ENCODE data around the gene OSTN. TPM values are rescaled to one million over a fixed set of nuclear protein-coding genes. Genes with fewer than 3 reads are reported as not detected.

Gene OSTN
- total and polyA plus RNA-seq, 2 experiments from 2014 or later, result not detected

GRCh38 chr3:191290311-191291025 lies 91.4 kb downstream of the OSTN start:
- H3K9me3 Mint-ChIP-seq, result no peaks in the 10 kb centered on the region
- Histone ChIP-seq H3K27ac (ENCODE audit: low read depth) (no peak overlapping the region), H3K4me3 (no peak overlapping the region), H3F3A (replicated peaks; ENCODE audit: low read depth) (no peaks in the 10 kb centered on the region), H3K9me2 (ENCODE audit: insufficient read depth) (no peaks in the 10 kb centered on the region), H3K27me3 (ENCODE audit: insufficient read depth) (no peaks in the 10 kb centered on the region), H3K36me3 (ENCODE audit: insufficient read depth) (no peaks in the 10 kb centered on the region), H3K4me2 (no peak overlapping the region), H2AFZ (no peak overlapping the region), H3K79me2 (replicated peaks; ENCODE audit: insufficient read depth) (no peaks in the 10 kb centered on the region), H3K4me1 (ENCODE audit: insufficient read depth) (no peaks in the 10 kb centered on the region), H4K20me1 (replicated peaks; ENCODE audit: insufficient read depth) (no peaks in the 10 kb centered on the region)
- no peak for DNase-seq (ENCODE audit: low spot score)
- no peaks in the 10 kb centered on the region for H3K4me1 Mint-ChIP-seq
- no peak overlapping the region for H3K27ac Mint-ChIP-seq
- H3K4me3 Mint-ChIP-seq, result no peak overlapping the region
- no peak for ATAC-seq
- H3K36me3 Mint-ChIP-seq (ENCODE audit: low read depth), result no peaks in the 10 kb centered on the region
- TF ChIP-seq ZNF114 (CRISPR knock-in tag; IDR thresholded peaks at IDR 0.05) (no peak), REST (IDR thresholded peaks at IDR 0.05; ENCODE audit: unreplicated experiment) (no peak), POLR2AphosphoS5 (IDR thresholded peaks at IDR 0.05; ENCODE audit: low read depth) (no peak), JUNB (IDR thresholded peaks at IDR 0.05; ENCODE audit: unreplicated experiment) (no peak), EZH2 (IDR thresholded peaks at IDR 0.05; ENCODE audit: low read depth, unreplicated experiment) (no peak), ZNF331 (CRISPR knock-in tag; IDR thresholded peaks at IDR 0.05; ENCODE audit: low read depth) (no peak), ZNF462 (CRISPR knock-in tag; IDR thresholded peaks at IDR 0.05) (no peak), CREB1 (CRISPR knock-in tag; IDR thresholded peaks at IDR 0.05; ENCODE audit: low read depth) (no peak)
- TF ChIP-seq, protein P1, sequence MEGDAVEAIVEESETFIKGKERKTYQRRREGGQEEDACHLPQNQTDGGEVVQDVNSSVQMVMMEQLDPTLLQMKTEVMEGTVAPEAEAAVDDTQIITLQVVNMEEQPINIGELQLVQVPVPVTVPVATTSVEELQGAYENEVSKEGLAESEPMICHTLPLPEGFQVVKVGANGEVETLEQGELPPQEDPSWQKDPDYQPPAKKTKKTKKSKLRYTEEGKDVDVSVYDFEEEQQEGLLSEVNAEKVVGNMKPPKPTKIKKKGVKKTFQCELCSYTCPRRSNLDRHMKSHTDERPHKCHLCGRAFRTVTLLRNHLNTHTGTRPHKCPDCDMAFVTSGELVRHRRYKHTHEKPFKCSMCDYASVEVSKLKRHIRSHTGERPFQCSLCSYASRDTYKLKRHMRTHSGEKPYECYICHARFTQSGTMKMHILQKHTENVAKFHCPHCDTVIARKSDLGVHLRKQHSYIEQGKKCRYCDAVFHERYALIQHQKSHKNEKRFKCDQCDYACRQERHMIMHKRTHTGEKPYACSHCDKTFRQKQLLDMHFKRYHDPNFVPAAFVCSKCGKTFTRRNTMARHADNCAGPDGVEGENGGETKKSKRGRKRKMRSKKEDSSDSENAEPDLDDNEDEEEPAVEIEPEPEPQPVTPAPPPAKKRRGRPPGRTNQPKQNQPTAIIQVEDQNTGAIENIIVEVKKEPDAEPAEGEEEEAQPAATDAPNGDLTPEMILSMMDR (conservative IDR thresholded peaks at IDR 0.05; ENCODE audit: low read depth in 2 of 2), result no peak
- peaks cover 2% of the 10 kb centered on the region for H3K27me3 Mint-ChIP-seq (ENCODE audit: insufficient read depth, low read depth, poor library complexity)

Measured in GM23338 (cell line).